GM12874 (cell line): ENCODE measurements around the gene KY.

Source experiments
- TF ChIP-seq, protein P1 (sequence below): IDR thresholded peaks from 2 replicates; pipeline ENCODE4 v1.5.1; 2011; ENCODE audit warnings: low read depth, mild to moderate bottlenecking, control low read depth, low read length, moderate library complexity; ENCODE audit not compliant: insufficient read depth

The KY gene

DNA sequence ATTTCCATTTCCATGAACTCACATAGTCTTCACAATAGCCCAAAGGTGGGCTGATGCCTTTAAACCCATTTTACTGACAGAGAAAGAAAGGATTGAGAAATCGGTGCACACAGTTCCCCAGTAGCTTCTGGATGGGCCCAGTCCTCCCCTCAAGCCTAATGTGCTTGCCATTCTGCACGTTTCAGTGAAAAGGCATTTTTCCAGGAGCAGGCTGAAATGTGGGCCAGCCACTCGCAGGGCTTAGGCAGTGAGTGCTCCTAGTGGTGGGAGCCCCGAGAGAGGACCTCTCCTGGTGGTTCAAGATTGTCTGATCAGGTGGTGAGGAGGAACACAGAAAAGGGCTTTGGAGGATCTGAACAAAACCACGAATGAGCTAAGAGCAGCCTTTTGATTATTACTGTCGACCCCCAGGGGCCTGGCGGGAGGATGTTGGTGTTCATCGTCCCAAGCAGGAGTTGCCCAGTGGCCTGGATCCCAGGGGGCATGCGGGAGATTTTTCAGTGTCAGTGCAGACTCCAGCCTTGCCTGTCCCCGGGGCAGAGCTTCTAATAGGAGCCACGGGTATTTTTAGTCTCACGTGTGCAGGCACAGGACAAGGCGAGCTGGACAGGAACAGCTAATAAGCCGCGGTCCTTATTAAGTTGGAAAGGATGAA lies 8.7 kb upstream of the KY start:
- TF ChIP-seq, protein P1, sequence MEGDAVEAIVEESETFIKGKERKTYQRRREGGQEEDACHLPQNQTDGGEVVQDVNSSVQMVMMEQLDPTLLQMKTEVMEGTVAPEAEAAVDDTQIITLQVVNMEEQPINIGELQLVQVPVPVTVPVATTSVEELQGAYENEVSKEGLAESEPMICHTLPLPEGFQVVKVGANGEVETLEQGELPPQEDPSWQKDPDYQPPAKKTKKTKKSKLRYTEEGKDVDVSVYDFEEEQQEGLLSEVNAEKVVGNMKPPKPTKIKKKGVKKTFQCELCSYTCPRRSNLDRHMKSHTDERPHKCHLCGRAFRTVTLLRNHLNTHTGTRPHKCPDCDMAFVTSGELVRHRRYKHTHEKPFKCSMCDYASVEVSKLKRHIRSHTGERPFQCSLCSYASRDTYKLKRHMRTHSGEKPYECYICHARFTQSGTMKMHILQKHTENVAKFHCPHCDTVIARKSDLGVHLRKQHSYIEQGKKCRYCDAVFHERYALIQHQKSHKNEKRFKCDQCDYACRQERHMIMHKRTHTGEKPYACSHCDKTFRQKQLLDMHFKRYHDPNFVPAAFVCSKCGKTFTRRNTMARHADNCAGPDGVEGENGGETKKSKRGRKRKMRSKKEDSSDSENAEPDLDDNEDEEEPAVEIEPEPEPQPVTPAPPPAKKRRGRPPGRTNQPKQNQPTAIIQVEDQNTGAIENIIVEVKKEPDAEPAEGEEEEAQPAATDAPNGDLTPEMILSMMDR: no peak

DNA sequence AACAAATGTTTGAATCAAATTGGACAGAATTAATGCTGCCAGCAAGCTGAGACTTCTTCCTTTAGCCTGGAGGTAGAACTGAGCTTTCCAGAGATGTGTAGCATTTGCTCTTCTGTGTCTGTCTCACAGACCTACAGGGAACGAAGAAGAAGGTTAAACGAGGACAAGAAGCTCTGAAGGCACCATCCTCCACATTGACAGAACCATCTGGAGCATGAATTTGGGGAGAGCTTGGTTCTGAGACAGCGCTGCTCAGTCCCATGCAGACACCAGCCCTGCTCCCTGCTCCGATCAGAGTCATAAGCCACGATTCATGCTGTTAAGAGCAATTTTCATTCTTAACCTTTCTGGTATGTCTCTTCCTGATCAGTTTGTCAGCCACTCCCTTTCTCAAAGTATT lies 7.7 kb upstream of the KY start:
- TF ChIP-seq, protein P1: no peak

DNA sequence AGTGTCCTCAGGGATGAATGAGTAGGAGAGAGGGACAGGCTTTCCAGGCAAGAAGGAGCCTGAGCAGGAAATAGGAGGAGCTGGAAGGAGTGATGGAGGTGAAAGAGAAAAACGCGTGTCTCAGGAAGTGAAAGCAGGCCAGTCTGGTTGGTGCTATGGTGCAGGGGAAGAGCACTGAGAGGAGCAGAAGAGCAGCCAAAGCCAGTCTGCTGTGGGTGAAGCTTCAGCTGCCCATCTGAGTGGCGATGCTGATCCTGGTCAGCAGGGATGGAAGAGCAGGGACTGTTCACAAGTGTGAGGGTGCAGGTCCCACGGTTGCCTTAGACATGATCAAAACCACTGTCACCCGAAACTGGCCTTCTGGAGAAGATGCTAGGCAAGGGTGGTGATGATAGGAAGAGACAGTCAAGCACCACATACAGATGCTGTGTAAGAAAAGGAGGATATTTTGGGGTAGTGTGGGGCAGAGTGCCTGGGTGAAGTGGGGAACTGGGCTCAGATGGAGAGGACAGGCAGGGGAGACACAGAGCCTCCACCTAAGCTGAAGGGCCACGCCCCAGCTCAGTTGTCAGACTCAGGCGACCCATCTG lies 5.5 kb upstream of the KY start:
- TF ChIP-seq, protein P1: no peak

DNA sequence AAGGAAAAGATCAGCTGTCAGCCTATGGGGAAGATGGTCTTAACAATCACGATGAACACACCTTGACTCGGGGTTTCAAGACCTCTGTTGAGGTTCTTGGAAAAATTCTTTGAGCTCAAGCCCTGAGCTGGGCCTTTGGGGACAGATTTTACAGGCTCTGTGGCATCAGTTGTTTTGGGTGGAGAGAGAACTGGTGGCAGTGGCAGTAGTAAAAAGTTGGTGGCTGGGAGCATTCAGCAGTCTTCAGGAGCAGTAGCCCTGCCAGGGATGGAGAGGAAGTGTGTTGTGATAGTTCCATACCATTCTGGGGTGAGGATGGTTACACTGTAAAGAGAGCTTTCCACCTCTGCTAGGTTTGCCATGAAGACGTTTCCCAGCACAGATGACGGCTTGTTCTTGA lies 4.9 kb upstream of the KY start:
- TF ChIP-seq, protein P1: no peak

DNA sequence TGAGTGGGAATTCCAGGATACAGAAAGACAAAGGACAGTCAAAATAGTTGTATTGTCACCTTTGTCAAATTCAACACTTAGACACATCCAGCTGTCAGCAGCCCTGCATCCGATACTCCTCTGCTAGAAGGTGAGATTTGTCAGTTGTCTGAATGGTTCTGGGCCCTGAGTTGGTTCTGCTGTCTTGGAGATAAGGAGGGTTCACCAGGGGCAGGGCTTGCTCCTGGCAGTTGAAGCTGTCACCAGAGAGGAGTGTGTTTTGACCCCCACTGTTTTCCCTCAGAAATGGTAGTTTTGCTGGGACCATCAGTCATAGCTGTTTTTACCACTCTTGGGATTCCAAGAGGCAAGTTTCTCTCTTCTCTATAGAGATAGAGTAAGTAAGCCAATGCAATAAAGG lies 3.2 kb upstream of the KY start:
- TF ChIP-seq, protein P1: no peak

DNA sequence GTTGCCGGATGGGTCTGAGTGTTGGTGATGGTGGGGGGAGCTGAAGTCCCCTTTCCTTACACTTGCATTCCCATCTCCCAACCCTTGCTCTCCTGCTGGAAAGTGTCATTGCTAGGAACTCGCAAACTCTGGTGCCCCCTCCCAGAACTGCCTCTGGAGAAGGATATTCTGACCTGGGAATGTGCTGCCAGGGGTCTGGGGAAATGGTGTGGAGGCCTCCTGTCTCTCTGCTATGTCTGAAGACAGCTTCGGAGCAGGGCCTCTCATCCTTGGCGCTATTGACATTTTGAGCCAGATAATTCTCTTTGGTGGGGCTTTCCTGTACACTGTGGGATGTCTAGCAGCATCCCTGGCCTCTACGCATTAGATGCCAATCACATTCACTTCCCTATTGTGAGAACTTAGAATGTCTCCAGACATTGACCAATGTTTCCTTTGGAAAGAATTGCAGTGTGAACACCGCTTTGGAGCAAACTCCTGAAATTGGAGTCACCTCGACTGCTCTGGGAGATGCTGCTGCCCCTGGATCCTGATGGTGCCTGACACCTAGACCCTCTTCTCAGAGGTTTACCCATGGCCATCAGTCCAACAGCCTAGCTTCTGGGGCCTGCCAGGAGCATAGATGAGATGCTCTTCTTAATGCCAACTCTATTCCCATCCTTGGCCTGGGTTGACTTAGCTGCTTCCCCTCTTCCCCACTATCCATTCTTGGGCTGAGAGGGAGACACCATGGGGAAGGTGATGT lies 2.2 kb upstream of the KY start:
- TF ChIP-seq, protein P1: no peak

DNA sequence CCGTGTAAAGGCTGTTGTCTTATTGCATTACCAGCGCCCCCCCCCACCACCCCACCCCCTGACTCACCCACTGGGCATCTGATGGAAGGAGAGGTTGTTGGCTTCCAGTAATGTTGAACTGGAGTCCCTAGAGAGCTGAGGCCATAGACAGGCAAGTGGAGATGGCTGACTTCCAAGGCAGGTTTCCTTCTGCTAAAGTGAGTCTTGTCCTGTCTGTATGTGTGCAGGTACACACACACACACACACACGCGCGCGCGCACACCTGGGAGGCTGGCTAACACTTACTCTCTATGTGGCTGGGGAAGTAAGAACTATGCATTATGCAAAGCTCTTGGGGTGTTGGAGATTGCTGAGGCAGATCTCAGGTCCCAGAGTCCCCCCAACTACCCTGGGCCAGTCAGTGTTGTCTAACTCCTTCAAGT lies 1.6 kb upstream of the KY start:
- TF ChIP-seq, protein P1: no peak
